Stimulated activated CD4-positive, alpha-beta T cell treated with anti-CD3 and anti-CD28 coated beads, TNF-alpha, amount 100 ng/mL, for 1 hour (primary cell): Measurements from ENCODE around the gene MARK2.

Source experiments
- DNase-seq, 3 donors: peaks; one replicate each; pipeline ENCODE4 v3.0.0-alpha.2; 2020; ENCODE audit warnings: low read depth in 3 of 3, low spot score in 1 of 3

The MARK2 gene

DNA sequence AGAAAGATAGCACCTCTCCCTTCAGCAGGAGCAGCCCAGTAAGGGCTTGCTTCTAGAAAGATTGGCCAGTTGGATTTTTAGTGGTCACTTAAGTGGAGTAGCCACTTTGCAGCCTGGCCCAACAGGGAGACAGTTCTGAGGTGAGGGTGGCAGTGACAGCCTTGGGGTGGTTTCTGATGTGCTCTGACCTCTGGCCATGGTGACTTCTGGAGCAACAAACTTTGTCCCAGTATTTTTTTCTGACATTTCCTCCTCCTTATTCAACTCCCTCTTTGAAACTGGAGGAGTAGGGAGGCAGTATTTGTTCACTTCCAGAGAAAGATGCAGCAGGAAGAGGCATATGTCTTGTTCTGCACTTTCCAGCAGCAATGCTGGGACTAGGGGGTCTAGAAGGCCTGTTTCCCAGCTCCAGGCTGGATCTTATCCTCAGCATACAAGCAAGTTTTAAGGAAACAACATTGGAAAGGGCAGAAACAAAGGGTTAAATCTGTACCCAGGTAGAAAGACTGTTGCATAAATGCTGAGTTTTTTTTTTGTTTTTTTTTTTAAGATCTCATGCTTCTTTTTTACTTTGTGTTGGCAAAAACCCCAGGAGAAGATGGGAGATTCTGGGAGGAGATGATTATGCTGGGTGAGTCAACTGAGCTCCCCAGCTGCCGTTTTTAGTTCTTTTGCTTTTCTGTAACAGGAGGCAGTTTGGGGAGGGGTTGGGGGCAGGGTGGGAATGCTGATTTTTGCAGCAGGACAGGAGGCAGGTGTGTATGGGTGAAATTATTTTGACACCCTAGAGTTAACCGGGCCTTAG is 40.9 kb downstream of the MARK2 start:
- no peak for DNase-seq

GRCh38 chr11:63880403-63880790 is 41.5 kb downstream of the MARK2 start:
- no peak for DNase-seq

GRCh38 chr11:63882555-63883242 is 43.8 kb downstream of the MARK2 start:
- no peak for DNase-seq

DNA sequence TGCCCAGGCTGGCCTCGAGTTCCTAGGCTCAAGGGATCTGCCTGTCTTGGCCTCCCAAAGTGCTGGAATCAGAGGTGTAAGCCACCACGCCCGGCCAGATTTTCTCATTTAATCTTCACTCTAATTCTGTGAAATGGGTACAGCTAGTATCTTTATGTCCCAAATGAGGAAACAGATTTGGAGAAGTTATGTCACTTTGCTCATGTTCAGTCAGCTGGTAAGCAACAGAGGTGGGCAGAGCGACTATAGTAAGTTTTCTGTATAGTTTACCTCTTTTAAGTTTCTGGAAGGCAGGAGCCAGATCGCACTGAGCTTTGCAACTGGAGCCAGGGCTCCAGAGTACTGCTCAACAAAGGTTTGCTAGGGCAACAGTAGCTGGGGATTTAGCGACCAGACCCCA is 44.9 kb downstream of the MARK2 start:
- no peak for DNase-seq

DNA sequence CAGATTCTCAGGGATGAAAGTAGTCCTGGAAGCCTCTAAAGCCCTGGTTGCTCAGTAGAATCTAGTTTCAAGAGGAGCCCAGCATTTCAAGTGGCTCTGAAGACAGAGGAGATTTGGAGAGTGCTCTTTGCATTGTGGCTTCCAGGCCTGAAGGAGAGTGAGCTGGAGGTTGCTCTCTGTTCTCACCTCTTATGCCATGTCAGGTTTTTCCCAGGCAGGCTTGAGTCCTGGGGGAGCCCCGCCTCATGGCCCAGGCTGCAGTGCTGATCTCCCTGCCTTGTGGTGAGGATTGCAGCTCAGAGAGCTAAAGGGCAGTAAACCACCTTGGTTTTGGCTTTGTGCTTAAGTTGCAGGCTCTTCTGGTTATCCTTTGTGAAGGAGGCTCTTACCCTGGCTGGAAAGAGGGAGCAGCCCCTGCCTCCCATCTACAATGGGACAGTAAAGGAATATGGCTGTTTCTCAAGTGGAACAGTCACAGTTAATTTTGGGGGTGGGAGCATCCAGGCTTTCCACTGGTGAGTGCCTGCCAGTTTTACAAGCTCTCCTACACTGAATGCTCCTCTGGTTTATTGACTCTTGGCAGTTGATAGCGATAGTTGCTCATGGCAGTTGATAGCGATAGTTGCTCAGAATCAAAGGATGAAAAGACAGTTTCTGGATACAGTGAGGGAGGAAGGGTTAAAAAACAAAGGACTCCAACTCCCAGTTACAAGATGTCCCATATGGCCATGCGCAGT is 45.5 kb downstream of the MARK2 start:
- DNase-seq = no peak

DNA sequence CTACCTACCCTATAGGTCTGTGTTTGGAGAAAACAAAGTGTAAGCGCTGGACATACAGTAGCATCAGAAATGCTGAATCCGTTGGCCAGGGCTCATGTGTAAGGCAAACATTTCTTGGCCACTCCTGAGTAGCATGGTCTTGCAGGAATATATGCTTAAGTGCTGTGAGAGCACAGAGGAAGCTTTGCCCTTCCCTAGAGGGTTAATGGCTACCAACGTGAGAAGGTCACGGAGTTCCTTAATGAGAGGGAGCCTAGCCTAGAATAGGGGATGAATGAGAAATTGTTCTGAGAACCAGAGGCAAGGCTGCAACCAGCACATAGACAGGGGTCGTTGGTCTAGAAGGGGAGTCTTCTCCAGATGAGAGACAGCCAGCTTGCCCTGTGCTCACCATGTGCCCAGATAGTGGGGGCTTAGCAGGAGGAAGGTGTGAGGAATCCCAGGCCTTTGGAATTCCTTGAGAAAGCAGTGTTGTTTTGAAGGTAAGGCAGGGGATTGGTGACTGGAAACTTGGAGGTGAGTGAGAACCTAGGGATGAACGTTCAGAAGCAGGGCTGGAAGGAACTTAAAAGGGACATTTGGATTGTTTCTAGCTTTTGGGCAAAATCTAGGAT is 48.6 kb downstream of the MARK2 start:
- no peak for DNase-seq

DNA sequence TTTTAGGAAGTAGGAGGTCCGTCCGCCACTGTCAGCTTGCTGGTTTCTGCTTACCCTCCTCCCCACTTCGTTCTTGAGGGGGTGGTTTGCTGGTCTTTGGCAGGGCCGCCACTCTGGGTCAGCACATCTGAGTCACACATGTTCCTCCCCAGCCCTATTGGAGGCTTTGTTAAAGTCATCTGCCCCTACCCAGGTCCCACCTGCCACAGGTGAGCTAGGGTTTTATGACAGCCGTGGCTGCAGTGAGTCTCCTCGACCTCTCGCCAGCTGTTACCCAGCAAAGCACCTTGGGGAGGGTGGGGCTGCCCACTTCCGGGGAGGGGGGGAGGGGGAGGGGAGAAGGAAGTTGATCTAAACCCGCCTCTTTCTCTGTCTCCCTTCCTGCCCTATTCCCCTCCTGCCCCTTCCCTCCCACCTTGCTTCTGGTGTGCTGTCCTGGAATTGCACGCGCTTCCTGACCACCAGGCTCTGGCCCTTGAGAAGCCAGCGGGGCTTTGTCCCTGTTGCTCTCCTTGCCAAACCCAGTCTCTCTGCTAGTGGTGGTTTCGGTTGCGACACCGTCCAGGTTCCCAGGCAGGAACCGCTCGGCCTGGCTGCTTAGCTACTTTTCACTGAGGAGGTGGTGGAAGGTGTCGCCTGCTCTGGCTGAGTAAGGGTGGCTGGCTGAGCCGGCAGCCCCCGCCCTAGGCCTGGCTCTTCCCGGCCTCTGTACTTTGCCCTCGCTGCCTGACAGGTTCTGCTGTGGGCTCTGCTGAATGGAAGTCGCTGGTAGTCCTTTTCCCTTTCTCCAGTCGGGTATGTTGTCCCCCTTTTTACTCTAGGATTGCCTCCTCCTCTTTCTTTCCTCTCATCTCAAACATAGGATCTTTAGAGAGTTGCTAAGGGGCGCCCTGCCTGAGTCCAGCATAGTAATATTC is 49.5 kb downstream of the MARK2 start:
- DNase-seq = peak; percentile 24 to 42 (median 24)

DNA sequence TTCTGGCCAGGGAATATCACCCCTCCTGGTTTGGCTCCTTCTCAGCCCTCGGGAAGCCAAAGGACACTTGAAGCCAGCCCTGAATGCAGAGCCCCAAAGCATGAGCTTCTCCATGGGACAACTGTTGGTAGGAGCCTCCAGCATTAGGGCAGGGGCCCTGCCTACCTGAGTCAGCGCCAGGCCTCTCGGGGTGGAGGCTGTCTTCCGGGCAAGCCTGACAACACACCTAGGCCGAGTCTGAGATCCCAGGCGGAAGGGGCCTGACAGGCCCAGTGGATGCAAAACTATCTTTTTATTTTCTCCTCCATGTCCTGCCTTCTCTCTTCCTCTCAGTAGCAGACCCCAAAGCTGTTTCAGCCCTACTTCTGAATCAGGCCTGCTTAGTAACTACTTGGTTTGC is 50.4 kb downstream of the MARK2 start:
- no peak for DNase-seq

DNA sequence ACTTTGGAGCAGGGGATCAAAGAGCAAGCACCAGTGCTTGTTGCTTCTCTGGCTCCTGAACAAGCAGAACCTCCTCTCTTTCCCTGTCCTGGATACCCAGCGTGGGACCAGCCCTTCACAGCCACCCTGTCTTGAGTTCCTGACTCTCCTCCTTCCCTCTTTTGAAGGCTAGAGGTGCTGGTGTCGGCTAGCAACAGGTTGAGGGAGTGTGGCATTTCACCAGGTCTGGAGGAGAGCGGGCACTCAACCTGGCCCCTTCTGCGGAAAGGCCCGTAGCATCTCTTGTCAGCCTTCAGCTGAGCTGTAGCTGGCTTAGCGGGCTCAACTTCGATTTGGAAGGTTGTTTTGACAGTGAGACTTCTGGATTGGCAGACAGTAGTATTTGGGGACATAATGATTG is 51.5 kb downstream of the MARK2 start:
- DNase-seq = no peak

DNA sequence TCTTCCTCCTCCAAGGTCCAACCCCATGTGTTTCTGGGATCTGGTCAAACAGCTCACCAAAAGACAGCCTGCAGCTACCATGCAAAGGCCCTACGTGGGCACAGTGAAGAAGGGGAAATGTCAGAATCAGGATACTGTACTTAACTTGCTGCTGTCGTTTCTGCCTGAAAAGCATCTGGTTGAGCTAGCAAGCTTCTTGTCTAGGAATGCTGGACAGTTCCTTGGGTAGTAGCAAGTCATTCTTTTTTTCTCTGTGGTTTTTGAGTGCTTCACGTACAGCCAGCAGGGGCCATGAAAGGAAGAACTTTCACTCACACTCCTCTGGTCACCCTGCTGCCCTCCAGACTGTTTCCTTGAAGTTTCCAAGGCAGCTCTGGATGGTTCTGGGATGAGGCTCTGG is 53.3 kb downstream of the MARK2 start:
- DNase-seq = no peak

- DNase-seq = no peak
Measured at GRCh38 chr11:63893355-63893754, 54.4 kb downstream of the MARK2 start.

DNA sequence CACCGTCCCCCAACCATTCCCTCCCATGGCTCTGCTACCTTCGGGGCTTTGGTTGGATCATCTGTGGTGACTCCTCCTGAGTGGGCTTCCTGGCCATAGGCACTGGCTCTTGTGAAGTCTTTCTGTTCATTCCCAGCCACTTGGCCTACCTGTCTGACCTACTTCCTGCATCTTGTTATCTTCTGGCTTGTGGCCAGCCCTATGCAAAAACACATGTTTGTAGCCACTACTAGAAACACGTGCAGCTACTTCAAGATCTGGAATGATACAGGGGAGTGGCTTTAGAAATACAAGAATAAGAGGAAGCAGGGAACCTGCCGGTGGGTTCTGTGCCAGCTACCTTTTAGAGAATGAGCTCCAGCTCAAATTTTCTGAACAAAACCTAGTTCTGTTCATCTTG is 57.2 kb downstream of the MARK2 start:
- DNase-seq = no peak

- DNase-seq = no peak
Measured at GRCh38 chr11:63897459-63898146, 58.7 kb downstream of the MARK2 start.

DNA sequence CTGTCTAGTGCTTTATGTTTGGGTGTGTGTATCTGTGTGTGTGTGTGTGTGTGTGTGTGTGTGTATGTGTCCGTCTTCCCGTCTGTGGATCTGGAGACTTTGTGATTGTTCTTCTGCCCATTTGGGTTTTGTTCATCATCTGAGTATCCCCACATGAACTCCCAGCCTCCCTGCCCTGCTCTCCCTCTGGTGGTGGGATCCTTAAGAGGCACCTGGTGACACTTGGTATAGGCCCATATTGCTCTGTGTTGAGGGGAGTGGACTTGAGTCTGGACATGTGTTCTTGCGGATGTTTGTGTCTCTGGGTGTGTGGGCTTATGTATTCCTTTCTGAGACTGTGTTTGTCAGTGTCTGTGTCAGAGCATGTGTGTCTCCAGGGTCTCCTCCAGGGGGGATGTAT is 62.8 kb downstream of the MARK2 start:
- no peak for DNase-seq

- no peak for DNase-seq
Measured at GRCh38 chr11:63903884-63904283, 65.0 kb downstream of the MARK2 start.

DNA sequence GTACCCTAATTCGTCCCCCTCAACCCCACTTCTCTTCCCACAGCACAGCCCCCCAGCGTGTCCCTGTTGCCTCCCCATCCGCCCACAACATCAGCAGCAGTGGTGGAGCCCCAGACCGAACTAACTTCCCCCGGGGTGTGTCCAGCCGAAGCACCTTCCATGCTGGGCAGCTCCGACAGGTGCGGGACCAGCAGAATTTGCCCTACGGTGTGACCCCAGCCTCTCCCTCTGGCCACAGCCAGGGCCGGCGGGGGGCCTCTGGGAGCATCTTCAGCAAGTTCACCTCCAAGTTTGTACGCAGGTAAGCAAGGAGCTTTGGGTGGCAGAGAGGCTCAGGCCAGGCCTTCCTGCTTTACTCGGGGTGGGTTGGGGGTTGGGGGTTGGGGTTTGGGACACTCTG is 65.8 kb downstream of the MARK2 start:
- no peak for DNase-seq

GRCh38 chr11:63905179-63905578 is 66.3 kb downstream of the MARK2 start:
- no peak for DNase-seq

- no peak for DNase-seq
Measured at GRCh38 chr11:63906087-63906486, 67.2 kb downstream of the MARK2 start.

DNA sequence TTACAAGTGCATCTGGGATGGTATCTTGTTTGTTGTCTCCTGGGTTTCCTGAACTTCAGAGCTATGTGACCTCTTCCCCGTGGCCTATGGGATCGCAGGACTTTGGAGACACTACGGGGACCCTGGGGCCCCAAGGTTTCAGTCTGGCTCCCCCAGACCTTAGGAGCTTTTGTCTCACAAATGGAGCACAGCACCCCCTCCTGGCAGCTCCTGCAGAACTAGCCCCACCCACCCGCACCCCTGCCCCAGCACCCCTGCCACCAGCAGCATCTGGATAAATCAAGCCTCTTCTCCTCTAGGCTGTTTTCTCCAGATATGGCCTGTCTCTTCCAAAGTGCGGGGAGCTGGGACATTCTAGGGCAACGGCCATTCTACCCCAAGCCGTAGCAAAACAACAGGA is 67.7 kb downstream of the MARK2 start:
- DNase-seq = peak in 1 of 3 donors; percentile 36

DNA sequence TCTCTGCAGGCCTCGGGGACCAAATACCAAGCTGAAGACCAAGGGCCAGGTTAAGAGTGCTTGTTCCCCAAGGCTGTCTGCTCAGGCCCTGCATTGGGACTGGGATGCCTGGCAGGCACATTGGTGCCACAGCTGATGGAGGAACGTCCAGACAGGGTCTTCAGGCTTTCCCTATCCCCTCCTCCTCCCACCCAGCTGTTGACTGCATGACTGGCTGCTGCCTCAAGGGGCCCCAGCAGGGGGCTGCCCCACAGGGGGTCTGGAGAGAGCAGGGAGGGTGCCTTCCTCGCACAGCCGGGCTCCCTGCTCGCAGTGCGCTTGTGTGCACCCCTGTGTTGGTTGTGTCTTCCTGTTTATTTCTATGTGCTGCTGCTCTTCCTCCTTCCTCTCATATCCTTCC is 68.2 kb downstream of the MARK2 start:
- no peak for DNase-seq
